Measurements from ENCODE around the gene HTR7. TPM values are rescaled to one million over a fixed set of nuclear protein-coding genes. Genes with fewer than 3 reads are reported as not detected.
A peak's percentile ranks its signal among the peaks of the same experiment; 100 is the strongest.

HTR7 gene
- total RNA-seq, 2 donors from 2014 or later, result not detected

DNA sequence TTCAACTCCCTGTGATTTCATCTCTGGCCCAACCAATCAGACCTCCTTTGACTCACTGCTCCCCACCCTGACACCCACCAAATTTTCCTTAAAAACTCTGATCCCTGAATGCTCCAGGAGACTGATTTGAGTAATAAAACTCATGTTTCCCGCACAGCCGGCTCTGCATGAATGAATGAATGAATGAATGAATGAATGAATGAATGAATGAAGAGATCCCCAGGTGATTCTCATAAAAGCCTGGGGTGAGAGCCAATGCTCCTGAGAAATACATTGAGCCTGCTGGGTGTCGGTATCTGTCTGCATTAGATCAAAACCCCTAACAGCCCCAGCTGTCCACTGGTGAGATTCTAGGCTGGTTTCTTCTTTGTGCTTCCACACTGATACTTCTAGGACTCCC, 58.7 kb downstream of the HTR7 start:
- 79 to 90% methylated on average over 3 of the region's 3 CpGs for WGBS, 2 donors
- Histone ChIP-seq H3K9me3 (peaks cover 0 to 3% (median 0%) of the 10 kb centered on the region in 3 donors), H3K4me3 (no peak overlapping the region), H3K36me3 (replicated peaks in 1 of 2; ENCODE audit: insufficient read depth in 1 of 2, low read depth in 2 of 2) (no peaks in the 10 kb centered on the region), H3K4me1 (no peaks in the 10 kb centered on the region), H3K27ac (no peak overlapping the region), H3K27me3 (no peaks in the 10 kb centered on the region)
- no peak for ATAC-seq
- intact Hi-C loops (cut with DNase I), result no loop called here
- no peak for TF ChIP-seq POLR2A (IDR thresholded peaks at IDR 0.05)
- TF ChIP-seq, protein P1, sequence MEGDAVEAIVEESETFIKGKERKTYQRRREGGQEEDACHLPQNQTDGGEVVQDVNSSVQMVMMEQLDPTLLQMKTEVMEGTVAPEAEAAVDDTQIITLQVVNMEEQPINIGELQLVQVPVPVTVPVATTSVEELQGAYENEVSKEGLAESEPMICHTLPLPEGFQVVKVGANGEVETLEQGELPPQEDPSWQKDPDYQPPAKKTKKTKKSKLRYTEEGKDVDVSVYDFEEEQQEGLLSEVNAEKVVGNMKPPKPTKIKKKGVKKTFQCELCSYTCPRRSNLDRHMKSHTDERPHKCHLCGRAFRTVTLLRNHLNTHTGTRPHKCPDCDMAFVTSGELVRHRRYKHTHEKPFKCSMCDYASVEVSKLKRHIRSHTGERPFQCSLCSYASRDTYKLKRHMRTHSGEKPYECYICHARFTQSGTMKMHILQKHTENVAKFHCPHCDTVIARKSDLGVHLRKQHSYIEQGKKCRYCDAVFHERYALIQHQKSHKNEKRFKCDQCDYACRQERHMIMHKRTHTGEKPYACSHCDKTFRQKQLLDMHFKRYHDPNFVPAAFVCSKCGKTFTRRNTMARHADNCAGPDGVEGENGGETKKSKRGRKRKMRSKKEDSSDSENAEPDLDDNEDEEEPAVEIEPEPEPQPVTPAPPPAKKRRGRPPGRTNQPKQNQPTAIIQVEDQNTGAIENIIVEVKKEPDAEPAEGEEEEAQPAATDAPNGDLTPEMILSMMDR (IDR thresholded peaks at IDR 0.05), result no peak
- no peak for DNase-seq

DNA sequence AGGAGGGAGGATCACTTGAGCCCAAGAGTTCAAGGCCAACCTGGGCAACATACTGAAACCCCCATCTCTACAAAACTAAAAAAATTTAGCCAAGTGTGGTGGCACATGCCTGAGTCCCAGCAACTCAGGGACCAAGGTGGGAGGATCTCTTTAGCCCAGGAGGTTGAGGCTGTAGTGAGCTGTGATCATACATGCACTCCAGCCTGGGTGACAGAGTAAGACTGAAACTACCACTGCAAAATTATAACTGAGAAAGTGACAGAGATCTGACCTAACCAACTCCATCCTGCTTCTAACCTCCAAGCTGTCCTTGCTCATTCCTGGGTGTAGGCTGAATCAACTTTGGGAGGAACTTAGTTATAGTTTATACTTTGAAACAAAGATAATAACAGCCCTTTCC, 59.4 kb downstream of the HTR7 start:
- no peak for DNase-seq
- H3K27me3 ChIP-seq, result no peaks in the 10 kb centered on the region
- H3K36me3 ChIP-seq (replicated peaks in 1 of 2; ENCODE audit: insufficient read depth in 1 of 2, low read depth in 2 of 2), result no peaks in the 10 kb centered on the region
- H3K4me1 ChIP-seq, result no peaks in the 10 kb centered on the region
- ATAC-seq, result no peak
- no peaks in the 10 kb centered on the region for H3K9me3 ChIP-seq
- intact Hi-C loops (cut with DNase I), result no loop called here
- H3K4me3 ChIP-seq, result no peak overlapping the region
- TF ChIP-seq, protein P1 (IDR thresholded peaks at IDR 0.05), result no peak
- TF ChIP-seq POLR2A (IDR thresholded peaks at IDR 0.05), result no peak
- H3K27ac ChIP-seq, result no peak overlapping the region

DNA sequence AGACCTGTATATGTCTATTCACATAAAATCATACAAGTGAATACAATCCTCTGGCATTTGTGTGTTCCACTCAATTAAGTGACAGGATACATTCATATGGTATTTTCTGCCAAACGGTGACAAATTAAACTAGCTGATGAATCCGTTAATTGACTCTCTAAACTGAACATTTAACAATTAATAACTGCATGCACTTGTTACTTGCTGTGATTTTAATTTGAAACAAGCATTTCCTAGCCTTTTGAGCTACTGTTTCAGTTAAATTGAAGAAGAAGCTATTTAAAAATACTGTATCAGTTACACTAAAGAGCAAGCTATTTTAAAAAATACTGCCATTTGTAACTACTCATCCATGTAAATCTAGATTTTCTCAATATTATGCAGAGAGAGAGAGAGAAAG, 67.4 kb downstream of the HTR7 start:
- H3K27me3 ChIP-seq, result no peaks in the 10 kb centered on the region
- no peaks in the 10 kb centered on the region for H3K36me3 ChIP-seq (replicated peaks in 1 of 2; ENCODE audit: insufficient read depth in 1 of 2, low read depth in 2 of 2)
- no peaks in the 10 kb centered on the region for H3K9me3 ChIP-seq
- DNase-seq, result no peak
- TF ChIP-seq, protein P1 (IDR thresholded peaks at IDR 0.05), result no peak
- TF ChIP-seq POLR2A (IDR thresholded peaks at IDR 0.05), result no peak
- ATAC-seq, result no peak
- H3K27ac ChIP-seq, result no peak overlapping the region
- intact Hi-C loops (cut with DNase I), result no loop called here
- WGBS, 2 donors, result 57 to 58% methylated on average over 2 of the region's 2 CpGs
- H3K4me1 ChIP-seq, result no peaks in the 10 kb centered on the region
- no peak overlapping the region for H3K4me3 ChIP-seq

DNA sequence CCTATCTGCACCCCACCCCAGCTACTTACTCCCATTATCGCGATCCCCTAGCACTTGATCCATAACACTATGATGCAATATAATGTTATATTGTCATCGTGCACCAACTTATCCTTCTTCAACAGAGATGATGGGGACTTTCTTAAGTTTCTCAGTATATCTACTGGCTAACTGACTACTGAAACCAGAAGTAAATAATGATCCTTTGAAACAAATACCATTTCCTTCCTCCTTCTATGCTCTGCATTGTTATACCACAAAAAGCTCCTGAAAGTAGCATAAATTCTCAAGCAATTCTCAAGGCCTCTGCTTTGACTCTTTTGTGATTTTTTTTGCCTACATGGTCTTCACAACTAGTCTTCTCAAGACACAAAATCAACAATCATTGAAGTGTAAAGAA, 68.9 kb downstream of the HTR7 start:
- 41 to 71% methylated on average over 3 of the region's 3 CpGs for whole genome bisulfite sequencing, 2 donors
- DNase-seq (no peak), ATAC-seq (no peak)
- intact Hi-C loops (cut with DNase I), result loop anchor here (10.0 kb wide), 1 partner anchor 994 kb away; no protein-coding TSS in a partner anchor
- no peak for TF ChIP-seq POLR2A (IDR thresholded peaks at IDR 0.05)
- TF ChIP-seq, protein P1 (IDR thresholded peaks at IDR 0.05), result no peak
- Histone ChIP-seq H3K4me3 (no peak overlapping the region), H3K4me1 (no peaks in the 10 kb centered on the region), H3K36me3 (replicated peaks in 1 of 2; ENCODE audit: insufficient read depth in 1 of 2, low read depth in 2 of 2) (no peaks in the 10 kb centered on the region), H3K27ac (no peak overlapping the region), H3K27me3 (no peaks in the 10 kb centered on the region), H3K9me3 (no peaks in the 10 kb centered on the region)

DNA sequence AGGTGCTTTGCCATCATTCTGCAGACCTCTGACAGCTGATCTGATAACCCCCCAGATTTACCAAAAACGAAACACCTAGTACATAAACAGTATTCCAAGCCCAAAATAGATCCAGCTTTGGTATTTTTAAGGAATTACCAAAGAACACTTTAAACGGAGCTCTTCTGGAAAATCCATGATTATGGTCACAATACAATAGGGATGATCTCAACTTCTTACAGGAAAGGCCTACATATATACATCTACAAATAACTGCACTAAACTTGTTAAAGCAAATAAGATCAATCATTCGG, 69.7 kb downstream of the HTR7 start:
- intact Hi-C loops (cut with DNase I), result loop anchor here (10.0 kb wide), 1 partner anchor 993 kb away; no protein-coding TSS in a partner anchor
- ATAC-seq, result no peak
- Histone ChIP-seq H3K4me1 (no peaks in the 10 kb centered on the region), H3K27me3 (no peaks in the 10 kb centered on the region), H3K9me3 (no peaks in the 10 kb centered on the region), H3K27ac (no peak overlapping the region), H3K36me3 (replicated peaks in 1 of 2; ENCODE audit: insufficient read depth in 1 of 2, low read depth in 2 of 2) (no peaks in the 10 kb centered on the region), H3K4me3 (no peak overlapping the region)
- 60 to 63% methylated on average over 3 of the region's 3 CpGs for WGBS, 2 donors
- TF ChIP-seq, protein P1 (IDR thresholded peaks at IDR 0.05), result peak in 1 of 7 experiments; percentile 2
- TF ChIP-seq POLR2A (IDR thresholded peaks at IDR 0.05), result no peak
- no peak for DNase-seq

Measured in body of pancreas (tissue), 4 donors.